ENCODE results near the gene IGFBP7. TPM values are rescaled to one million over a fixed set of nuclear protein-coding genes. Genes with fewer than 3 reads are reported as not detected.

IGFBP7 gene
- total and polyA plus RNA-seq, 9 donors = 101 to 153 (median 131) TPM

DNA sequence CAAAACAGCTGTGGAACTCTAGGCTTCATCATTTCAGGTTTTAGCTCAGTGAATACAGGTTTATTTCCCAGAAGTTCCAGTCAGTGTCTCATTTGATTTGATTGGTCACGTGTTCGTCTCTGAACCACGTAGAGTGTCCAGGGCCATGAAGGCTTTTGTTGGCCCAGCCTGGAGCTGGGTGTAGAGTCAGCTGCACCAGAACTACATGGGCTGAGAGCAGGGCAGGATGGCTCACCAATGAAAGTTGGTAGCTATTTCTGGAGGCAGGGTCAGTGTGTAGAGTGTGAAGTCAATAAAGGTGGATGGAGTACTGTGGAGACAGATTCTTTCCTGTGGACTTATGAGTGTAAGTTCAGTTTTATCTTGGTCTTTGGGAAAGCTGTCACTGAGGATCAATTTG is 43.0 kb upstream of the IGFBP7 start:
- Histone ChIP-seq H3K27ac (ENCODE audit: low read length) (no peak overlapping the region), H3K4me3 (ENCODE audit: low read length) (no peak overlapping the region), H3K27me3 (ENCODE audit: control insufficient read depth, insufficient read depth, low read length) (peaks cover 2% of the 10 kb centered on the region), H3K9me3 (replicated peaks; ENCODE audit: control insufficient read depth, low read depth, low read length) (no peaks in the 10 kb centered on the region), H3K36me3 (ENCODE audit: control insufficient read depth, insufficient read depth, low read length) (no peaks in the 10 kb centered on the region), H3K4me1 (ENCODE audit: control insufficient read depth, insufficient read depth, low read length) (no peaks in the 10 kb centered on the region)
- 83% methylated on average over 3 of the region's 3 CpGs for WGBS (ENCODE audit: insufficient coverage)
- DNase-seq = no peak

DNA sequence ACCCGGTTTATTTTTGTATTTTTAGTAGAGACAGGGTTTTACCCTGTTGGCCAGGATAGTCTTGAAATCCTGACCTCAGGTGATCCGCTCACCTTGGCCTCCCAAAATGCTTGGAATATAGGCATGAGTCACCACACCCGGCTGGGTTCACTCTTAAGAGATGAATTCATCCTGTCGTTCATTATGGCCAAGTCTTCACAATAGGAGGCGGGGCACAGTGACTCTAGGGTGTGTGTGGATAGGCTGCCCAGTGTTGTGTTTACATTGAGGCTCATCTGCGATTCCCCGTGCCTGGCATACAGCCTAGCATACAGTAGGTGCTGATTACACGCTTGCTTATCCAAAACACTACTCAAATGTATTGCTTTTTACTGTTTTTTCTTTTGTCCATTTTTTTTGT is 41.3 kb upstream of the IGFBP7 start:
- Histone ChIP-seq H3K27ac (ENCODE audit: low read length) (no peak overlapping the region), H3K9me3 (replicated peaks; ENCODE audit: control insufficient read depth, low read depth, low read length) (no peaks in the 10 kb centered on the region), H3K27me3 (ENCODE audit: control insufficient read depth, insufficient read depth, low read length) (no peaks in the 10 kb centered on the region), H3K4me3 (ENCODE audit: low read length) (no peak overlapping the region), H3K4me1 (ENCODE audit: control insufficient read depth, insufficient read depth, low read length) (no peaks in the 10 kb centered on the region), H3K36me3 (ENCODE audit: control insufficient read depth, insufficient read depth, low read length) (no peaks in the 10 kb centered on the region)
- 100% methylated on average over 3 of the region's 8 CpGs for WGBS (ENCODE audit: insufficient coverage)
- DNase-seq = no peak

DNA sequence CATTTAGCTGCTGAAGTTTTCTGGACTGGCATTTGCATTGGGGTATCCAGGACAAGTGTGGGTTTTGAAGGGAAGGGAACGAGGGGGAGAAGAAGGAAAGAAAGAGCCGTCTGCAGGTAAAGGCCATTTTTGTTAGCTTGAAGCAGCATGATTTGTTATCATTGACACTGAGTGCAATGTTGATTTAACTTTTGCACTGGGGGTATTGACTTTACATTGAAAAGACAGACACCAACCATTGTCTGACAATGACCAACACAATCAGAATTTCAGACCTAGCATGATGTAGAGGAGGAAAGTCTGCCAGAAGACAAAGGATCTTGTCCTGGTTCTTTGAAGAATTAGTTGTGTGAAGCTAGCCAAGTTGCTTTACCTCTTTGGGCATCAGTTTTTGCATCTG is 39.6 kb upstream of the IGFBP7 start:
- Histone ChIP-seq H3K36me3 (ENCODE audit: control insufficient read depth, insufficient read depth, low read length) (no peaks in the 10 kb centered on the region), H3K4me1 (ENCODE audit: control insufficient read depth, insufficient read depth, low read length) (no peaks in the 10 kb centered on the region), H3K27me3 (ENCODE audit: control insufficient read depth, insufficient read depth, low read length) (no peaks in the 10 kb centered on the region), H3K9me3 (replicated peaks; ENCODE audit: control insufficient read depth, low read depth, low read length) (no peaks in the 10 kb centered on the region), H3K4me3 (ENCODE audit: low read length) (no peak overlapping the region), H3K27ac (ENCODE audit: low read length) (no peak overlapping the region)
- WGBS (ENCODE audit: insufficient coverage) = 78% methylated on average over 2 of the region's 2 CpGs
- DNase-seq = no peak

DNA sequence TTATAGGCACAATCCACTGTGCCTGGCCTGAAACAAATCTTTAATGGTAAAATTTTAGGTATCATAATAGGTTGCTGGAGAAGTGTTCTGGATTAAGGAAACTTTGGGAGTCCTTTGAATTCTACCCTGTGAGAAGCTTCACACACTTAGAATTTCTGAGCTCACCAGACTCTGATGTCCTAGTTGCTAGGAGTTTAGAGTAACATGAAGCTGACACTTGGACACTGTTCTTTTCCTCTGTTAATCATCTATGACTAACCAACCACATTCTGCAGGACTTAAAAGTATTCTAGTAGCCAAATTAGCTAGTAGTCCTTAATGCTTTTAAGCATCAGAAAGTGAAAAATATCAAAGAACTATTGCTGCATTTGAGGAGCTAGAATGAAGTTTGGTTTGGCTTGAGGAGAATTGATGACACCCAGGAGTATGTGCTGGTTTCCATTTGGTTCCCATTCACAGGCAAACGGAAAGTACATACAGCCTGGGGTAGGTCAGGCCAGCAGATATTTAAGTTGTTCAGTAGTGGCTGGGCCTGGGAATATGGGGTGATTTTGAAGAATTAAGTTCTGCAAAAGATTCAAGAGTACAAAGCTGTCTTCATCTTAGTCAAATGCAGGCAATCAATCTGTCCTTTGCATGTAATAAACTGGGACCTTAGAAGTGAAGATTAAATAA is 38.8 kb upstream of the IGFBP7 start:
- 20% methylated on average over 1 of the region's 1 CpG for WGBS (ENCODE audit: insufficient coverage)
- H3K27me3 ChIP-seq (ENCODE audit: control insufficient read depth, insufficient read depth, low read length) = no peaks in the 10 kb centered on the region
- no peak overlapping the region for H3K27ac ChIP-seq (ENCODE audit: low read length)
- no peaks in the 10 kb centered on the region for H3K9me3 ChIP-seq (replicated peaks; ENCODE audit: control insufficient read depth, low read depth, low read length)
- no peaks in the 10 kb centered on the region for H3K4me1 ChIP-seq (ENCODE audit: control insufficient read depth, insufficient read depth, low read length)
- no peaks in the 10 kb centered on the region for H3K36me3 ChIP-seq (ENCODE audit: control insufficient read depth, insufficient read depth, low read length)
- H3K4me3 ChIP-seq (ENCODE audit: low read length) = no peak overlapping the region
- DNase-seq = peak; percentile 35

DNA sequence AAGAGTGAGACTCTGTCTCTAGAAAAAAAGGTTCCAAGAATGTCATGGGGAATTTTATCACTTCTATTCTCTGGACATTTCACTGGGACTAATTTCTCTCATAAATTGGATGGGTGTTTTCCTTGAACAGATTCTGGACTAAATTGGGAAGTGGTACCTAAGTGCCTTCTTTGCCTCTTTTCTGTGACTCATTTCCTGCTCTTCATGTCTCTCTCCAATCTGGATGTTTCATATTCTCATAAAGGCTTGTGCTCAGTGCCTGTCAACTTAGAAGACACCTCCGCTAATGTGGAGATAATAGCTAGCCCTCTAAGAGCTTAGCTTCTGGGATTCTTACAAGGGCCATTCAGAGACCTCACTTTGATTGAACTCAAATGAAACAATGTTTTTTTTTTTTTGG is 38.0 kb upstream of the IGFBP7 start:
- H3K4me3 ChIP-seq (ENCODE audit: low read length) = no peak overlapping the region
- H3K4me1 ChIP-seq (ENCODE audit: control insufficient read depth, insufficient read depth, low read length) = no peaks in the 10 kb centered on the region
- H3K36me3 ChIP-seq (ENCODE audit: control insufficient read depth, insufficient read depth, low read length) = no peaks in the 10 kb centered on the region
- H3K27ac ChIP-seq (ENCODE audit: low read length) = no peak overlapping the region
- no peak for DNase-seq
- no peaks in the 10 kb centered on the region for H3K9me3 ChIP-seq (replicated peaks; ENCODE audit: control insufficient read depth, low read depth, low read length)
- H3K27me3 ChIP-seq (ENCODE audit: control insufficient read depth, insufficient read depth, low read length) = no peaks in the 10 kb centered on the region
- no CpG with 5 or more reads among the region's 1 CpG for WGBS (ENCODE audit: insufficient coverage)

DNA sequence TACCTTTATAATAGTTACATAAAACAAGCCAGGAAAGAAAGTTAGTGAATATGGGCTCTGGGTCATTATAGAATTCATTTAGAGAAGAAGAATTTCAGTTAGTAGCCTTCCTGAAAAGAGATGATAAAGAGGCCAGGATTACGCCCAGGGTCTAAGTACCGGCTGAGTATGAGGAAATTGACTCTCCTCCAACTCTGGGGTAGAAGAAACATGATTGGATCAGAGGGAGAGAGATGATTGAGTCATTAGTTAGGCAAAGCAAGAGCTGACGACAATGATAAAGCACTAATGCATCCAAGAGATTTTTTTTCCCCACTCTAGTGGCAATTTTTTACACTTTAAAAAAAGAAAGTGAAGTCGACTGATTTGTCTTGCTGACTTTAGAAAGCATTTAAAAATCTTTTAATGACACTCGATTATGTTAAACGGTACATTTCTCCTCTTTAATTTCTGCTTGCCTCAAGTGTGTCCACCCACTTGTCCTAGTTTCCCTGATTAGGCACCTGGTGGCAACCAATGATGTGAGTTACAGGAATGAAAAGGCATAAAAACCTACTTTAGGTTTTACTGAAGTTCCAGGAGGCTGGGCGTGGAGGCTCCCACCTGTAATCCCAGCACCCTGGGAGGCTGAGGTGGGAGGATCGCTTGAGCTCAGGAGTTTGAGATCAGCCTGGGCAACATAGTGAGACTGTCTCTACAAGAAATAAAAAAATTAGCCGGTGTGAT is 37.3 kb upstream of the IGFBP7 start:
- Histone ChIP-seq H3K9me3 (replicated peaks; ENCODE audit: control insufficient read depth, low read depth, low read length) (no peaks in the 10 kb centered on the region), H3K4me3 (ENCODE audit: low read length) (no peak overlapping the region), H3K27me3 (ENCODE audit: control insufficient read depth, insufficient read depth, low read length) (no peaks in the 10 kb centered on the region), H3K4me1 (ENCODE audit: control insufficient read depth, insufficient read depth, low read length) (no peaks in the 10 kb centered on the region), H3K27ac (ENCODE audit: low read length) (no peak overlapping the region), H3K36me3 (ENCODE audit: control insufficient read depth, insufficient read depth, low read length) (no peaks in the 10 kb centered on the region)
- no peak for DNase-seq
- WGBS (ENCODE audit: insufficient coverage) = 91% methylated on average over 7 of the region's 9 CpGs

DNA sequence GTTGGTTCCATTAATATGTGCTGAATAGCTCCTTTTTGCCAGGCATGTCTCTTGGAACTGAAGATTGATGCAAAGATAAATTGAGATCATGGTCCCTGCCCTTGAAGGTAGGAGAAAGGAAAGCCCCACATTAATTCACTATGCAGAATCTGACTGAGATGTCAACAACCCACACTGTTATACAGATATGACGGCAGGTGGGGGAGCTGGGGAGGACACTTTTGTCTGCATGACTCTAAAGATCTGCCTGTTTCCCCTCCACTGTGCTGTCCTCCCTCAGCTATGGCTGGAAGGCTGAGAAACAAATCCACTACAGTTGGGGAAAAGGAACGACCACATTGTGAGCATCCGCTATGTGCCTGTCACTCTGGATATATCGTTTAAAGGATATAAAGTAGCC is 36.3 kb upstream of the IGFBP7 start:
- no peak for DNase-seq
- no peaks in the 10 kb centered on the region for H3K36me3 ChIP-seq (ENCODE audit: control insufficient read depth, insufficient read depth, low read length)
- H3K27me3 ChIP-seq (ENCODE audit: control insufficient read depth, insufficient read depth, low read length) = no peaks in the 10 kb centered on the region
- no peak overlapping the region for H3K4me3 ChIP-seq (ENCODE audit: low read length)
- 76% methylated on average over 3 of the region's 4 CpGs for WGBS (ENCODE audit: insufficient coverage)
- H3K4me1 ChIP-seq (ENCODE audit: control insufficient read depth, insufficient read depth, low read length) = no peaks in the 10 kb centered on the region
- no peak overlapping the region for H3K27ac ChIP-seq (ENCODE audit: low read length)
- H3K9me3 ChIP-seq (replicated peaks; ENCODE audit: control insufficient read depth, low read depth, low read length) = no peaks in the 10 kb centered on the region

DNA sequence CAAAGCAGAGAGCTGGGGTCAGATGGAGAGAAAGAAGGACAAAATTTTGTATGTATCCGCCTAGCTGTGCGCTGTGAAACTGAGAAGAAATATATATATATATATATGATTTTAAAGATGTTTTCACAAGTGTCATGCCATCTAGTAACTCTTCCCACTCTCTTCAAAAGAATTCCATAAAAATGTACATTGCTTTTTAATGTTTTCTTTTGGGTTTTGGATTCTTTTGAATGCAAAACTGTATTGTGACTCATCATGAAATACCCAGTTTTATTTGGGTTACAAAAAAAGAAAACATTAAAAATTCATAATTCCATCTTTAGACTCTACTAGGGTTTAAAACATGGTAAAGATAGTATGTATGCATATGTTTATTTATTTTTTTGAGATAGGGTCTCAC is 34.3 kb upstream of the IGFBP7 start:
- no CpG with 5 or more reads among the region's 2 CpGs for WGBS (ENCODE audit: insufficient coverage)
- no peak for DNase-seq
- Histone ChIP-seq H3K4me3 (ENCODE audit: low read length) (no peak overlapping the region), H3K4me1 (ENCODE audit: control insufficient read depth, insufficient read depth, low read length) (no peaks in the 10 kb centered on the region), H3K27ac (ENCODE audit: low read length) (no peak overlapping the region), H3K36me3 (ENCODE audit: control insufficient read depth, insufficient read depth, low read length) (no peaks in the 10 kb centered on the region), H3K9me3 (replicated peaks; ENCODE audit: control insufficient read depth, low read depth, low read length) (no peaks in the 10 kb centered on the region), H3K27me3 (ENCODE audit: control insufficient read depth, insufficient read depth, low read length) (no peaks in the 10 kb centered on the region)

DNA sequence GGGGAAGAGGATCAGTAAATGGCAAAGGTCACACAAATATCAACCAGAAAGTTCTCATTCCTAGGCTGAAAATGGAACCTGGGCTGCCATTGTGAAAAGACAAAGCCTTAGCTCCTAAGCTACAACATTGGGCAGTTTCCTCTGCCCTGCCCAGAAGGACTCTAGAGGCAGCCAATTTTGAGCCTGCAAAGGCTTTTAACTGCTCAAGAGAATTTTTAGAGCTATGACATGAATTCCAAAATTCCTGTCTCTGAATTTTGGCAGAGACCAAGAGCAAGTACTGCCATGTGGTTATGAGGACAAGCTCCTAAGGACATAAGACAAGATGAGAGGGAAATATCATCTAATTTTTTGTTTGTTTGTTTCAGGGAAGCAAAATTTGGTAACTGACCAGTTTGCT is 29.6 kb upstream of the IGFBP7 start:
- Histone ChIP-seq H3K4me3 (ENCODE audit: low read length) (no peak overlapping the region), H3K9me3 (replicated peaks; ENCODE audit: control insufficient read depth, low read depth, low read length) (no peaks in the 10 kb centered on the region), H3K27ac (ENCODE audit: low read length) (no peak overlapping the region), H3K4me1 (ENCODE audit: control insufficient read depth, insufficient read depth, low read length) (no peaks in the 10 kb centered on the region), H3K27me3 (ENCODE audit: control insufficient read depth, insufficient read depth, low read length) (no peaks in the 10 kb centered on the region), H3K36me3 (ENCODE audit: control insufficient read depth, insufficient read depth, low read length) (no peaks in the 10 kb centered on the region)
- DNase-seq = no peak

DNA sequence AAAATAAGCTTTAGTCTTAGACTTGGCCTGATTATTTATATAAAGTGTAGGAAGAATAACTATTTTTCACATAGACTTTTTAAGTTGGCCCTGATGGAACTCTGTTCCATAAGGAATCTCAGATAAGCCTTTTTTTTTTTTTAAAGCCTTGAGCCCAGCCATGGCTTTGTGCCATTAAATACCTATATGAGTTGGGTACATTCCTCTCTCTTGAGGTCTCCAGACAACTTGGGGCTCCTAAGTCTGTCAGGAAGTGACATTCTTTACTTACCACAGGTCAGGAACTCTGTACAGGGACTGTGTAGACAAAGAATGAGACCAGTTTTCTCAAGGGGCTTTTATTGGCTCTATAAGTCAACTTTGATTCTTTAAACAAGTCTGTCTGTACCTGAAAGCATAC is 27.1 kb upstream of the IGFBP7 start:
- Histone ChIP-seq H3K27ac (ENCODE audit: low read length) (no peak overlapping the region), H3K36me3 (ENCODE audit: control insufficient read depth, insufficient read depth, low read length) (no peaks in the 10 kb centered on the region), H3K9me3 (replicated peaks; ENCODE audit: control insufficient read depth, low read depth, low read length) (no peaks in the 10 kb centered on the region), H3K4me3 (ENCODE audit: low read length) (no peak overlapping the region), H3K27me3 (ENCODE audit: control insufficient read depth, insufficient read depth, low read length) (no peaks in the 10 kb centered on the region), H3K4me1 (ENCODE audit: control insufficient read depth, insufficient read depth, low read length) (peaks cover 3% of the 10 kb centered on the region)
- no peak for DNase-seq

DNA sequence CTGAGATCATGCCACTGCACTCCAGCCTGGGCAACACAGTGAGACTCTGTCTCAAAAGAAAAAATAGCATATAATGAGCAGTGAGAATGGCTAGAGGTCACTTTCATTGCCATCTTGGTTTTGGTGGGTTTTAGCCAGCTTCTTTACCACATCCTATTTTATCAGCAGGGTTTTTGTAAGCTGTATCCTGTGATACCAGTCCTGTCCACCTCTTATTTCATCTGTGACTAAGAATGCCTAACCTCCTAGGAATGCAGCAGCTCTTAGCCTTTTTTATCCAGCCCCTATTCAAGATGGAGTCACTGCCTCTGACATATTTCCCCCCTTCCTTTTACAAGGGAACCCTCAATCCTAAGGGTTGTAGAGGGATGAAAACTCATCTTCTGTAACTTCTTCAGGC is 26.1 kb upstream of the IGFBP7 start:
- H3K4me1 ChIP-seq (ENCODE audit: control insufficient read depth, insufficient read depth, low read length) = peaks cover 5% of the 10 kb centered on the region
- H3K4me3 ChIP-seq (ENCODE audit: low read length) = no peak overlapping the region
- no peaks in the 10 kb centered on the region for H3K9me3 ChIP-seq (replicated peaks; ENCODE audit: control insufficient read depth, low read depth, low read length)
- no peaks in the 10 kb centered on the region for H3K27me3 ChIP-seq (ENCODE audit: control insufficient read depth, insufficient read depth, low read length)
- DNase-seq = no peak
- no peak overlapping the region for H3K27ac ChIP-seq (ENCODE audit: low read length)
- no peaks in the 10 kb centered on the region for H3K36me3 ChIP-seq (ENCODE audit: control insufficient read depth, insufficient read depth, low read length)

Data from muscle of leg (tissue), 11 donors.